ENCODE results near the gene NT5C1A.

GRCh38 chr1:39692152-39693074 is 20.5 kb upstream of the NT5C1A start:
- TF ChIP-seq ZNF776 (tag by site-specific recombination; IDR thresholded peaks at IDR 0.05; ENCODE audit: borderline replicate concordance) (no peak), SCRT2 (tag by site-specific recombination; IDR thresholded peaks at IDR 0.05) (no peak), ZNF624 (tag by site-specific recombination; IDR thresholded peaks at IDR 0.05) (no peak), REST (tag by site-specific recombination; IDR thresholded peaks at IDR 0.05) (no peak), CTCF (tag by site-specific recombination; IDR thresholded peaks at IDR 0.05) (no peak), ZNF280D (tag by site-specific recombination; IDR thresholded peaks at IDR 0.05) (no peak), GFI1B (tag by site-specific recombination; IDR thresholded peaks at IDR 0.05) (no peak), ZNF596 (tag by site-specific recombination; IDR thresholded peaks at IDR 0.05) (no peak), ZNF24 (tag by site-specific recombination; IDR thresholded peaks at IDR 0.05) (no peak), ZNF292 (tag by site-specific recombination; IDR thresholded peaks at IDR 0.05; ENCODE audit: borderline replicate concordance, low read depth) (no peak), SETDB1 (IDR thresholded peaks at IDR 0.05; ENCODE audit: insufficient read length, low read length) (no peak), ZNF362 (tag by site-specific recombination; IDR thresholded peaks at IDR 0.05) (no peak), ZNF184 (tag by site-specific recombination; IDR thresholded peaks at IDR 0.05) (no peak)

Measured in HEK293 (cell line).